Activated CD8-positive, alpha-beta memory T cell treated with anti-CD3 and anti-CD28 coated beads, Interleukin-2, amount 50 U/mL, for 24 hours (primary cell): ENCODE measurements around the gene U2AF2.

Experiments
- DNase-seq: peaks from one replicate; pipeline ENCODE4 v3.0.0-alpha.2; 2020; ENCODE audit errors: extremely low read depth

Gene U2AF2

DNA sequence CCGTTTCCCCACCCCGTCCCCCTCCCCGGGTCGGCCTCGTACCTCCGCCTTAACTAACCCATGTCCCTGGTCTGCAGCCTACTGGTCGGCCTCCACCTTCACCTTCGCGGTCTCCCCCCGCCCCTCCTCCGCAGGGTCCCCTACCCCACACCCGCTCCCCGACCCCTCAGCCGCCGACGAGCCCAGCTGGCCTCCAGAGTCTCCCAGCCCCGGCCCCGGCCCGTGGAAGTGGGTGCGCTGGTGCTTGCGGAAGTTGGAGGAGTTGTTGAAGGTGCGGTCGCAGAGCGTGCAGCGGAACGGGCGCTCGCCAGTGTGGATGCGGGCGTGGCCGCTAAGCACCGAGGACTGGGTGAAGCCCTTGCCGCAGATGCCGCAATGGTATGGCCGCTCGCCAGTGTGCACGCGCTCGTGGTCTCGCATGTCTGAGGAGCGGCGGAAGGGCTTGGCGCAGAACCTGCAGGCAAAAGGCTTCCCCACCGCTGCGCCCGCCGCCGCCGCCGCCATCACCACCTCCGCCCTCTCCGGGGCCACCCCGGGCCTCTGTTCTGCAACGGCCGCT is 33.1 kb upstream of the U2AF2 start:
- no peak for DNase-seq

DNA sequence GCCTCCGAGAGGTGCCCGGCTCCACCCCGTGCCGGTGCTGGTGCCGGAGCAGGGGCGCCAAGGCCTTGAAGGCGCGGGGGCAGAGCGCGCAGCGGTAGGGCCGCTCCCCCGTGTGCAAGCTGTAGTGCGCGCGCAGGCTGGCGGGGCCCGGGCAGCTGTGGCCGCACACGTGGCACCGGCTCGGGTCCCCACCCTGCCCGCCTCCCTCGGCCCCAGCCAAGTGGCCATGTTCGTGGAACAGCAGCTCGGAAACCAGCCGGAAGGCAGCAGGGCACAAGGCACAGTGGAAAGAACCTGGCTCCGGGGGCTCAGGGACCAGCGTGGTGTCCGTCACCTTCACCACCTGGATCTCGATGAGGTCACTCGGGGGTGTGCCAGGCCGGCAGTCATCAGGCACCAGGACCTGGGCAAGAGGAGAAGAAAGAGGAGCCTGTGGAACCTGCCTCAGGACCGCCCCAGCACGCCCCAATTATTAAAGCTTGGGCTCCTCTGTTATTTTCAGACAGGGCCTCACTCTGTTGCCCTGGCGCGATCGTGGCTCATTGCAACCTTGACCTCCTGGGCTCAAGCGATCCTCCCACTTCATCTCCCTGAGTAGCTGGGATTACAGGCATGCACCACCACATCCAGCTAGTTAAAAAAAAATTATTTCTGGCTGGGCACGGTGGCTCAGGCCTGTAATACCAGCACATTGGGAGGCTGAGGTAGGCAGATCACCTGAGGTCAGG is 32.4 kb upstream of the U2AF2 start:
- DNase-seq, result no peak

DNA sequence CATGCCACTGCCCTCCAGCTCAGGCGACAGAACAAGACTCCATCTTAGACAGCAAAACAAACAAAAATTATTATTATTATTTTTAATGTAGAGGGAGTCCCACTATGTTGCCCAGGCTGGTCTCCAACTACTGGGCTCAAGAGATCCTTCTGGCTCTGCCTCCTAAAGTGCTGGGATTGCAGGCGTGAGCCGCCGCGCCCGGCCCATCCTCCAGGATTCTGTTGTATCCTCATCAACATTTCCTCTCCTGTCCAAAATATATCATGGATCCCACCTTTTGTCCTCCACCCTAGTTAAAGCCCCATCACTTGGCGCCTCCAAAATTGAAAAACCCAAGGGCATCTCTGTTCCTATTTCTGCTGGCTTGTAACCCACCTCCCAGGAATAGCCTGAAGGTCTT is 31.7 kb upstream of the U2AF2 start:
- DNase-seq, result no peak

DNA sequence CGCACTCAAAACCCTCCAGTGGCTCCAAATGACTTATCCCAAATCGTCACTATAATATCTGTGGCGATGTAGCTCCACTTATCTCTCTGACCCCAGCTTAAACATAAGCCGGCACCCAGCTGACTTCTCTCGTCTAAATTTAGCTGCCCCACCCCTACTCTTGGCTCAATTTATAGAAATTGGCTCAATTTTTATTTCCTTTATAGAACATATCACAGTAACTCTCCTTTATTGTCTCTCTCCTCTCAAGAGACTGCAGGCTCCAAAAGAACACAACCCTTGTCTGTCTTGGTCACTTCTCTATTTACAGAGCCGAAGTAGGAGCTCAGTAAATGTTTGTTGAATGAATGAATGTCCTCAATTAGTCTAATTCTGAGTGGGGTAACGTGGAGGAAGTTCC is 31.3 kb upstream of the U2AF2 start:
- no peak for DNase-seq

DNA sequence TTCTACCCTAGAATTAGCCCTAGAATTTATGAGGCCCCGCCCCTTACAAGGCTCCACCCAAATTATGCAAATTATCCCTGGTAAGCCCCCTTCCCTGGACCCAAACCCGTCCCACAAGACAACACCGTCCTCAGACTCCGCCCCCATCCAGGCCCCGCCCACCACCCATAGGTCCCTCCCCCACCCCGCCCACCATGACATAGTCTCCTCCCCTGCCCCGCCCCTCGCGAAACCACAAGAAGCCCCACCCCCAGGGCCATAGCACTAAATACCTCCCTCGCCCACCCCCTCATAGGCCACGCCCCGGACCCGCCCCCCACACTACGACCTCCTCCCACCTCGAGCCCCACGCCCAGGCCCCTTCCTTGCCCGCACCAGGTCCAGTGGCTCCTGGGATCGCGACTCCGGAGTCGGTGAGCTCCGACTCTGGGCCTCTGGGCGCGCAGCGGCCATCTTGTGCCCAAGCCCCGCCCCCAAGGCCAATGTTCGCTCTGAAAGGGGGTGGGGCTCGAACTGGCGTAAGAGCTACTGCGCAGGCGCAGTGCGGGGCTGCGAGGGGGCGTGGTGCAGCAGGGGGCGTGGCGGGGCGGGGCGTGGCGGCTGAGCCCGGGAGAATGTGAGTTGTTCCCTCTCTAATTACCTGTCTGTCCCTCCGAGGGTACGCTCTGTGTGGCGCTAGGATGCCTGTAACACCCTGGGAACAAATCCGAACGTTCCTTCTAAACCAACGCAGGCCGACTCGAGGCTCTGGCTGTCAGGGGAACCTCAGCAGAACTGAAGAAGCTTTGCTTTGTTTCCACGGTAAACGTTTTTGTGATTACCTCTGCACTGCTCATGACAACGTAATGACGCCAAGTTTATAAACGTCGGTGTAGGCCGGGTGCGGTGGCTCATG is 30.5 kb upstream of the U2AF2 start, which contains the start of gene ZNF784:
Gene ZNF784, minus strand, starts transcription at position 458 of the 895 bp plus-strand sequence. Its CDS starts 5 bp downstream, at position 453.
- DNase-seq, result no peak

DNA sequence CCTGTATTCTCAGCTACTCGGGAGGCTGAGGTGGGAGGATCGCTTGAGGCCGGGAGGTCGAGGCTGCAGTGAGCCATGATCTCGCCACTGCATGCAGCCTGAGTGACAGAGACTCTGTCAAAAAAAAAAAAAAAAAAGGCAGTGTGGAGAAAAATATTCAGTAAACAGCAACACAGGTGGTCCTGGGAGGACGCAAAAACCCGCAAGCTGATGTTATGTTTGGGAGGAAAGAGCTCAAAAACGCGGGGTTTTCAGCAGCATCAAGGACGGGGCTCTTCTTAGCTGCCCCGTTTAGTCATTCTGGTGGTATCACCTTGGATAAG is 29.9 kb upstream of the U2AF2 start:
- no peak for DNase-seq

DNA sequence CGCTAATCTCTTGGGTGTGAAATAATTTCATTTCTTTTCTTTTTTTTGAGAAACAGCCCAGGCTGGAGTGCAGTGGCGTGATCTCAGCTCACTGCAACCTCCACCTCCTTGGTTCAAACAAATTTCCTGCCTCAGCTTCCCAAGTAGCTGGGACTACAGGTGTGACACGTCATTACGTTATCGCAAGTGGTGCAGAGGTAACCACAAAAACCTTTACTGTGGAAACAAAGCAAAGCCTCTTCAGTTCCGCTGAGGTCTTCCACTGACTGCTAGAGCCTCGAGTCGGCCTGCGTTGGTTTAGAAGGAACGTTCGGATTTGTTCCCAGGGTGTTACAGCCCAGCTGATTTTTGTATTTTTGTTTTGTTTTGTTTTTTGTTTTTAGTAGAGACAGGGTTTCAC is 28.5 kb upstream of the U2AF2 start:
- DNase-seq, result no peak

DNA sequence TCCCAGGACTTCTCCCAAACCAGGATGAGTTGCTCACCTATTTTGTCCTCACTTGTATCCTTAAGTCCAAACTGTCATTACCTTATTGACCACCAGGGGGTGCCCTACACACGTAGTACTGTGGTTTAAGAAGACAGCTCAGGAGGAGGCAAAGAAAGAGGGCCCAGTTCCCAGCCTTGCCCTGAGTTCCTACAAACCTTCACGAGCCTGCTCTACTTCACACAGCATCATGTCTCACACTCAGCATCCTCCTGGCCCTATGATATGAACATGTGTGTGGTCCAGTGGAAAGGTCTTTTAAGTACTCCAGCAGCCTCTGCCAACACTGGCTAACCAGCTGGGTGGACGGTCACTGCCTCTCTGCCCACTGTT is 22.4 kb upstream of the U2AF2 start:
- DNase-seq, result peak; percentile 88

DNA sequence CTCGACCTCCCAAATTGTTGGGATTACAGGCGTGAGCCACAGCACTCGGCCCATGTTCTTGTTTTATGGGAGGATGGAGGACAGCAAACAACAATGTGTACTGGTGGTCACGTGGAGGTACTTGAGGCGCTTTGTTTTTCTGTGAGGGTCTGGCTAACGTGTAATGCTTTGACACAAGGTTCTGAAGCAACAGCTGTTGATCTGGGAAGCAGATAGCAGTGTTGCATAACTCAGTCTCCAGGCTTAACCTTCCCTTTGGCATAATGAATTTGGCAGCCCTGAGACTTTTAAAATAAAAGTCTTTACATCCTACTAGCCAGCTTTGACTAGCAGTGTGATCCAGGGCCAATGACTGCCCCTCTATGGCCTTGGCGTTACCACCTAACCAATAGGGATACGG is 21.0 kb upstream of the U2AF2 start:
- no peak for DNase-seq

DNA sequence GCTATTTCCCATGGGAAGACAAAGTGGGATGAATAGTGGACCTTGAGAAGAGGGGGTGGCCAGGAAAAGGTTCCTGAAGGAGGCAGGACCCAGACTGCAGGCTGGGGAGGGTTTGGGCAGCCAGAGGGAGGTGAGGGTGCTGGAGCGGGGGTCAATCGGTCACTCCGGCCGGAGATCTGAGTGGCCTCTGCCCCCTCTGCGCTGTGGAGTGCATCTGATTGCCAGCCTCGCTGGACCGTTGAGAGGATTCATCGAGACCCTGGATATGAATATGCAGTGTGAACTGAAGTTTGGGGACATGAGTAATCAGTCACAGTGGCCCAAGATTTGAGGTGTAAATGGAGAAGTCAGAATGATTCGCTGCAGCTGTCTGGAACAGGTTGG is 19.5 kb upstream of the U2AF2 start:
- DNase-seq, result no peak

DNA sequence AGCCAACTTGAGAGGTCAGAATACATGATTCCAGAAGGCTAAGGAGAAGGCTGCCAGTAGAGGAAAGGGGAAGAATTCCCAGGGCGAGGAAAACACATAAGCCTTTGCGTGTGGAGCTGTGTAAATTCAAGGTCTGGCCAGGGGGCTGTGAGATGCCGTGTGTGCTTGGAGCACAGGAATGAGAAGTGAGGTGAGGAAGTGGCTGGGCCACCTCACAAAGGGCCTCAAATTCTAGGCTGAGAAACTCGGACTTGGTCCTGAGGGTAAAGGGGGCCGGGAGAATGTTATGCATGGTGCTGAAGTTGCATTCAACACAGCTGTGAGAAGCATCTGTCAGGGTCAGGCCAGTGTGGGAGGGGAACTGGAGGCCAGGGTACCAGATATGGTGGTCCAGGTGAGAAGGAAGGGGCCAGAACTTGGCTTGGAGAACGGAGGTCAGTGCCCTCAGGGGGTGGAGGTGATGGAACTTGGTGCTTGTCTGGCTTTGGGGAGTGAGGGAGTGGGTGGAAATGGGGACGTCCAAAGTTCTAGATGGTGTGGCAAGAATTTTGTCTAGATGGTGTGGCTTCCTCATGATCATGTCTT is 18.9 kb upstream of the U2AF2 start:
- no peak for DNase-seq

DNA sequence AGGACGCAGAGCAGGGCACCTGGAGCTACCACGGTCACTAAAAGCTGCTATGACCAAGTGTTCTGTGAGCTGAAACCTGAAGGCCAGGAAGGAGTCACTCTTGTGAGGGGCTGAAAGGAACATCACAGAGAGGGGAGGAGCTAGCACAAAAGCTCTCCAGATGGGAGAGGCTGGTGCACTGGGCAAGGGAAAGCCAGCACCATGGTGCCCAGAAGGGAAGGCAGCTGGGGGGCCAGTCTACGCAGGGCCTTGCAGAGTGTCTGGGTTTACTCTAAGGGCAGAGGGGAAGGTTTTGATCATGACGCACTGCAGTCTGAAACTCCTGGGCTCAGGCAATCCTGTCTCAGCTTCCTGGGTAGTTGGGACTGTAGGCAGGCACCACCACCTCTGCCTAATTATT is 18.1 kb upstream of the U2AF2 start:
- DNase-seq, result no peak

DNA sequence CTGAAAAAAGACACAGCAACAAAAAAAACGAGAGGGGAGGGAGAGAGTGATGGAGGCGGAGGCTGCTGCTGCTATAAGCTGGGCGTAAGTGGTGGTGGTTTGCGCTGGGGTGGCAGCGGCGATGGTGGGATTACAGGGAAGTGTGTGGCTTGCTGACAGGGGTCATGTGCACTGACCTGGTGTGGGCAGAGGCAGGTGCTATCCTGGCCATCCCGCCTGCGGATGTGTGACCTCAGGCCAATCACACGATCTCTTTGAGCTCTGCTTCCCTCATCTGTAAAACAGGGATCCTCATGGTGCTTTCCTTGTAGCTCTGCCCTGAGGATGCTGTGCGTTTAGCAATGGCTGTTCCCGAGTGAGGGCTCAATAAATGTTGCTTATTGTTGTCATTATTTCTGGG is 17.3 kb upstream of the U2AF2 start:
- no peak for DNase-seq

DNA sequence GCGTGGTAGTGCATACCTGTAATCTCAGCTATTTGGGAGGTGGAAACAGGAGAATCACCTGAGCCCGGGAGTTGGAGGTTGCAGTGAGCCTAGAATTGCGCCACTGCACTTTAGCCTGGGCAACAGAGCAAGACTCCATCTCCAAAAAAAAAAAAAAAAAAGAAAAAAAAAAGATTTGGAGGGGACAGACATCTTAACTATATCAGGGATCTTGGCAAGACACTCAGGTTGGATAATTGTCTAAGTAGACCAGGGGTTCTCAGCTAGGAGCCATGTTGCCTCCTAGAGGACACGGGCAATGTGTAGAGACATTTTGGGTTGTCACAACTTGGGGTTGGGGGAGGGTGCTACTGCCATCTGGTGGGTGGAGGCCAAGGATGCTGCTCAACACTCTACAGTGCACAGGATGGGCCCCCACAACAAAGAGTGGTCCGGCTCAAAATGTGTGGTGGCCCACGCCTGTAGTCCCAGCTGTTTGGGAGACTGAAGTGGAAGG is 15.9 kb upstream of the U2AF2 start:
- DNase-seq, result no peak

DNA sequence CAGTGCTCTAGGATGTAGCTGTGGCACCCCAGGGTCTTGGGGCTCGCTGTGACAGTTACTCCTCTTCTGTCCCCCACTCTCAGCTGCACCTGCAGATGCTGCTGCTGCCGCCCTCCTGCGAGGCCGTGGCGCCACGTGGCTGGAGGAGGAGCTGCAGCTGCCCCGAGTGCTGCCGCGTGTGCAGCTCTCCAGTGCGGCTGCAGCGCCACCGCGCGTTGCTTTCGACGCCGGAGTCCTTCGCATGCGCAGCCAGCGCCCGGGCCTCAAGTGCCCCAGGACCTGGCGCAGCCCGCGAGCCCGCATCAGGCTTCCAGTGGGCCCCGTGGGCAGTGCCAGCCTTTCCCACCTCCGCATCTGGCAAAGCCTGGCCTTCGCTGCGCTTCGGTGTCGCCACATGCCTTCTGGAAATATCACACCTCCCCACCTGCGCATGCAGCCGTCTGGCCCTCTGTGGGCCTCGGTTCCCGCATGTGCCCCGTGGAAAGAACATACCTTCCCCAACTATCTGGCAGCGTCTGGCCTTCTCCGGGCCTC is 14.7 kb upstream of the U2AF2 start:
- no peak for DNase-seq

DNA sequence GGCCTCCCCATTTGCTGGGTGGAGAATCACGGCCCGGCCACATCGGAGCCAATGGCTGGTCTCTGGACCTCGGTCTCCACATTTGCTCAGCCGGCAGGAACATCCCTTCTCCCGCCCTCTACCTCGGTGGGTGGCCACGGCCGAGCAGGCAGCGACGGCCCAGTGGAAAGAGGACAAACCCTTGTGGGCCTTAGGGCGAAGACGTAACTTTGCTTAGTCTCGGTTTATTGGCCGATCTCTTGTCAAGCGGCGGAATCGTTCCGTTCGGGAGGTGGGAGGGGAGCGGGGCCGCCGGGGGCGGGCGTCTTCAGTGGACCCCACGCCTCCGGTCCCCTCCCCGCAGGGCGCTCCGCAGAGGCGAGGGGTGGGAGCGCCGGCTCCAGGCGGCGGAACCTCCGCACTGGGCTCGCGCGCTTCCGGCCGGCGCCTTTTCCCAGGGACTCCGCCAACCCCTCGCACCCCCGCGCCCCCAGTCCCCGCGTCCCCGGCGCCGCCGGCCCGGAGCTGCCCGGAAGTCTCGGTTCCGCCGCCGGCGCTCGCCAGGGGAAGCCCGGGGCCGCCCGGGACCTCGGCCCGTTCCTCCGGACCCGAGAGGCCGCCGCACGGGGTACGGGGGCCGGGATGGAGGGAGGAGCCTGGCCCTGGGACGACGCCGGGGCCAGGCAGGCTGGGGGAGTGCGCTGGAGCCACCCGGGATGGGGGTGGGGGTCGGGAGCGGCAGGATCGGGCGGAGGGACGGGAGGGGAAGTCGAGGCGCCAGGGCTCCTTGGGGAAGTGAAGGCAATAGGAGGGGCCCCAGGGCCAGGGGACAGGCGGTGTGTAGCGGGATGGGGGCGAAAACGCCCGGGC is 14.0 kb upstream of the U2AF2 start, which contains the start of gene ZNF580:
Gene ZNF580, plus strand, starts transcription at position 426 of the 849 bp plus-strand sequence. CDS start 1,507 bp downstream, outside the sequence.
- no peak for DNase-seq

DNA sequence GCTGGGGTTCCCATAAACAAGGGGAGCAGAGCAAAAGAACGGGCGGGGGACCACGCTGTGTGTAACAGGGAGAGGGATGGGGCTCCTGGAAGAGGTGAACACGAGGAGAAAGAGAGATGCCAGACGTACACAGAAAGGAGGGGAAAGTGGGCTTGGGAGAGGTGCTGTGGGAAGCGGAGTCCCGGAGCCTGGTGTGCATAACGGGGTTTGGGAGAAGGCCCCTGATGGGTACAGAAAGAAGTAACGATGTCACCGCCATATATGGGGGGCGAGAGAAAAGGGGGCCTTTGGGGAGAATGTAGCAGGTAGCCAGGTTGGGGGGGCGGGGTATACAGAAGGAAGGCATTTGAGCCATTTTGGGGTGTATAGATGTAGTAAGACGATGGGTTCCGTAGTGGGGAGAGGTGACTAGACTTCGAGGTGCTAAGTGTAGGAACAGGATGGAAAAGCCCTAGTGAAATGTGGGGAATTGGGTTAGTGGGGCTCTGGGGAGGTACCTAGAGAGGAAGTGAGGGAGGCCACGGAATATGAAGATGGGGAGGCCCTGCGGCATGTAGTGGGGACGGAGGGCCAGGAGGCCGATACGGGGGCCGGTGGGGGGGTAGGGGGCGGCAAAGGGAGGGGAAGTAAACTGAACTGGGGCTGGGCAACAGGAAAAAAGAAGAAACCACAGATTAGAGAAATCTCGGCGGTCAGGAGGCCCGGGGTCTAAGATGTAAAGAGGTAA is 13.2 kb upstream of the U2AF2 start:
- DNase-seq, result no peak

DNA sequence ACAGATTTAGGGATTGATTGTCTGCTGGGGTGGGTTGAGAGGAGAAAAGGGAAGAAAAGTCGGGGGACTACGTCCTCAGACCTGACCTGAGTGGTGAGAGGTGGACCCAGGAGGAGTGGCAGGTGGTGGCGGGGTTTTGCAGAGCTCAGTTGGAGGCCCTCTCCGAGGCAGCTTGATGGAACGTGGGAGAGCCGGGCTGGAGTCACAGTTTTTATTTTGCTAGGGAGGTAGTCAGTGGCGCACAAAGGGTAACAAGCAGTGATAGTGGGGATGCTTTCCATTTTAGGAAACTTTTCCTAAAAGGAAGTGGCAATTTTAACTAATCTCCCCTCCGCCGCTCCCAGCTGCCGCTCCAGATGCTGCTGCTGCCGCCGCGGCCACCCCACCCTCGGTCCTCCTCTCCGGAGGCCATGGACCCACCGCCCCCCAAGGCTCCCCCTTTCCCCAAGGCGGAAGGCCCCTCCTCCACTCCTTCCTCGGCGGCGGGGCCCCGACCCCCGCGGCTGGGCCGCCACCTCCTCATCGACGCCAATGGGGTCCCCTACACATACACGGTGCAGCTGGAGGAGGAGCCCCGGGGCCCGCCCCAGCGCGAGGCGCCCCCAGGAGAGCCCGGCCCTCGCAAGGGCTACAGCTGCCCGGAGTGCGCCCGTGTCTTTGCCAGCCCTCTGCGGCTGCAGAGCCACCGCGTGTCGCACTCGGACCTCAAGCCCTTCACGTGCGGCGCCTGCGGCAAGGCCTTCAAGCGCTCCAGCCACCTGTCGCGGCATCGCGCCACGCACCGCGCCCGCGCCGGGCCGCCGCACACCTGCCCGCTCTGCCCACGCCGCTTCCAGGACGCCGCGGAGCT is 12.5 kb upstream of the U2AF2 start:
- no peak for DNase-seq
